ENCODE data around the gene RNF5. TPM values are rescaled to one million over a fixed set of nuclear protein-coding genes. Genes with fewer than 3 reads are reported as not detected.
"Not testable (repeated sequence)": the region's sequence is repeated elsewhere in the genome, so short reads cannot be mapped to it uniquely, and the experiment has no call there.

Gene RNF5
- total RNA-seq, 1 experiment from 2014 or later: 70.7 TPM

- intact Hi-C loops (cut with micrococcal nuclease; ENCODE audit: unreplicated experiment): no loop called here
- no peaks in the 10 kb centered on the region for H3K9me3 Mint-ChIP-seq (ENCODE audit: unreplicated experiment)
- TF ChIP-seq, protein P1, sequence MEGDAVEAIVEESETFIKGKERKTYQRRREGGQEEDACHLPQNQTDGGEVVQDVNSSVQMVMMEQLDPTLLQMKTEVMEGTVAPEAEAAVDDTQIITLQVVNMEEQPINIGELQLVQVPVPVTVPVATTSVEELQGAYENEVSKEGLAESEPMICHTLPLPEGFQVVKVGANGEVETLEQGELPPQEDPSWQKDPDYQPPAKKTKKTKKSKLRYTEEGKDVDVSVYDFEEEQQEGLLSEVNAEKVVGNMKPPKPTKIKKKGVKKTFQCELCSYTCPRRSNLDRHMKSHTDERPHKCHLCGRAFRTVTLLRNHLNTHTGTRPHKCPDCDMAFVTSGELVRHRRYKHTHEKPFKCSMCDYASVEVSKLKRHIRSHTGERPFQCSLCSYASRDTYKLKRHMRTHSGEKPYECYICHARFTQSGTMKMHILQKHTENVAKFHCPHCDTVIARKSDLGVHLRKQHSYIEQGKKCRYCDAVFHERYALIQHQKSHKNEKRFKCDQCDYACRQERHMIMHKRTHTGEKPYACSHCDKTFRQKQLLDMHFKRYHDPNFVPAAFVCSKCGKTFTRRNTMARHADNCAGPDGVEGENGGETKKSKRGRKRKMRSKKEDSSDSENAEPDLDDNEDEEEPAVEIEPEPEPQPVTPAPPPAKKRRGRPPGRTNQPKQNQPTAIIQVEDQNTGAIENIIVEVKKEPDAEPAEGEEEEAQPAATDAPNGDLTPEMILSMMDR (IDR thresholded peaks at IDR 0.05; ENCODE audit: insufficient read depth in 1 of 2, low read depth in 1 of 2, low read length in 1 of 2, severe bottlenecking in 1 of 2, unreplicated experiment in 1 of 2): no peak
- H3K36me3 Mint-ChIP-seq (ENCODE audit: insufficient read depth, unreplicated experiment): no peaks in the 10 kb centered on the region
- Histone ChIP-seq H3K36me3 (ENCODE audit: control insufficient read depth, insufficient read depth, low read length) (no peaks in the 10 kb centered on the region), H3K27me3 (replicated peaks; ENCODE audit: control insufficient read depth, insufficient read depth, low read length) (no peaks in the 10 kb centered on the region; the same call in 1 of the 2 replicates), H3K4me3 (ENCODE audit: low read depth, low read length) (no peak overlapping the region), H3K4me1 (no peaks in the 10 kb centered on the region), H3K9me3 (0 out of 2 replicates have a peak, but pooled peaks cover 3% of the 10 kb centered on the region)
- H3K4me3 Mint-ChIP-seq (ENCODE audit: unreplicated experiment): no peak overlapping the region
- POLR2A ChIA-PET: no interaction called here
- no peak for DNase-seq
- CTCF ChIA-PET: no interaction called here
- H3K4me1 Mint-ChIP-seq (ENCODE audit: low read depth, unreplicated experiment): no peaks in the 10 kb centered on the region
- H3K27ac Mint-ChIP-seq (ENCODE audit: unreplicated experiment): no peak overlapping the region
- peaks cover 4% of the 10 kb centered on the region for H3K27me3 Mint-ChIP-seq (ENCODE audit: insufficient read depth, unreplicated experiment)
- BruUV-seq (replicated peaks): no TSS peak
Measured at GRCh38 chr6:32204268-32204715, 26.1 kb downstream of the RNF5 start.

- POLR2A ChIA-PET: no interaction called here
- Histone ChIP-seq H3K36me3 (ENCODE audit: control insufficient read depth, insufficient read depth, low read length) (no peaks in the 10 kb centered on the region), H3K27me3 (replicated peaks; ENCODE audit: control insufficient read depth, insufficient read depth, low read length) (no peaks in the 10 kb centered on the region; the same call in 1 of the 2 replicates), H3K4me3 (ENCODE audit: low read depth, low read length) (no peak overlapping the region), H3K9me3 (0 out of 2 replicates have a peak, but pooled peaks cover 3% of the 10 kb centered on the region), H3K4me1 (no peaks in the 10 kb centered on the region)
- Mint-ChIP-seq H3K4me1 (ENCODE audit: low read depth, unreplicated experiment) (peaks cover 10% of the 10 kb centered on the region), H3K4me3 (ENCODE audit: unreplicated experiment) (no peak overlapping the region), H3K36me3 (ENCODE audit: insufficient read depth, unreplicated experiment) (no peaks in the 10 kb centered on the region), H3K27me3 (ENCODE audit: insufficient read depth, unreplicated experiment) (peaks cover 4% of the 10 kb centered on the region), H3K9me3 (ENCODE audit: unreplicated experiment) (no peaks in the 10 kb centered on the region), H3K27ac (ENCODE audit: unreplicated experiment) (peak overlapping the region; percentile 5)
- intact Hi-C loops (cut with micrococcal nuclease; ENCODE audit: unreplicated experiment): no loop called here
- no peak for DNase-seq
- TF ChIP-seq, protein P1 (IDR thresholded peaks at IDR 0.05; ENCODE audit: insufficient read depth in 1 of 2, low read depth in 1 of 2, low read length in 1 of 2, severe bottlenecking in 1 of 2, unreplicated experiment in 1 of 2): no peak
- CTCF ChIA-PET: no interaction called here
- BruUV-seq (replicated peaks): no TSS peak
Measured at GRCh38 chr6:32208996-32209395, 30.8 kb downstream of the RNF5 start.

GRCh38 chr6:32210191-32210601, 32.0 kb downstream of the RNF5 start:
- ChIA-PET CTCF (no interaction called here), POLR2A (no interaction called here)
- H3K9me3 Mint-ChIP-seq (ENCODE audit: unreplicated experiment): no peaks in the 10 kb centered on the region
- Histone ChIP-seq H3K27me3 (replicated peaks; ENCODE audit: control insufficient read depth, insufficient read depth, low read length) (no peaks in the 10 kb centered on the region), H3K36me3 (ENCODE audit: control insufficient read depth, insufficient read depth, low read length) (no peaks in the 10 kb centered on the region), H3K9me3 (0 out of 2 replicates have a peak, but pooled peaks cover 3% of the 10 kb centered on the region), H3K4me3 (ENCODE audit: low read depth, low read length) (no peak overlapping the region), H3K4me1 (no peaks in the 10 kb centered on the region)
- H3K27me3 Mint-ChIP-seq (ENCODE audit: insufficient read depth, unreplicated experiment): no peaks in the 10 kb centered on the region
- H3K4me3 Mint-ChIP-seq (ENCODE audit: unreplicated experiment): no peak overlapping the region
- intact Hi-C loops (cut with micrococcal nuclease; ENCODE audit: unreplicated experiment): no loop called here
- DNase-seq: no peak
- H3K4me1 Mint-ChIP-seq (ENCODE audit: low read depth, unreplicated experiment): peaks cover 10% of the 10 kb centered on the region
- no peaks in the 10 kb centered on the region for H3K36me3 Mint-ChIP-seq (ENCODE audit: insufficient read depth, unreplicated experiment)
- TF ChIP-seq, protein P1 (IDR thresholded peaks at IDR 0.05; ENCODE audit: insufficient read depth in 1 of 2, low read depth in 1 of 2, low read length in 1 of 2, severe bottlenecking in 1 of 2, unreplicated experiment in 1 of 2): no peak
- H3K27ac Mint-ChIP-seq (ENCODE audit: unreplicated experiment): peak overlapping the region; percentile 9
- no TSS peak for BruUV-seq (replicated peaks)

- H3K4me1 Mint-ChIP-seq (ENCODE audit: low read depth, unreplicated experiment); H3K36me3 ChIP-seq (ENCODE audit: control insufficient read depth, insufficient read depth, low read length); H3K27me3 Mint-ChIP-seq (ENCODE audit: insufficient read depth, unreplicated experiment); CTCF ChIA-PET; intact Hi-C loops (cut with micrococcal nuclease; ENCODE audit: unreplicated experiment); H3K4me3 Mint-ChIP-seq (ENCODE audit: unreplicated experiment); H3K9me3 ChIP-seq; H3K36me3 Mint-ChIP-seq (ENCODE audit: insufficient read depth, unreplicated experiment); H3K27me3 ChIP-seq (replicated peaks; ENCODE audit: control insufficient read depth, insufficient read depth, low read length); H3K4me3 ChIP-seq (ENCODE audit: low read depth, low read length); H3K27ac Mint-ChIP-seq (ENCODE audit: unreplicated experiment); H3K9me3 Mint-ChIP-seq (ENCODE audit: unreplicated experiment); H3K4me1 ChIP-seq; DNase-seq; BruUV-seq (replicated peaks); POLR2A ChIA-PET: not testable (repeated sequence)
Measured at GRCh38 chr6:32211432-32211831, 33.2 kb downstream of the RNF5 start.

Data from Caco-2 (cell line).